DOHH2 (cell line): Measurements from ENCODE around the gene RNF6.

Experiments
- H3F3A ChIP-seq: fragments of 200-600 bp; sonication (generic), shearing (Covaris generic); 2 replicates; pipeline ENCODE4 v1.6.0; 2016; ENCODE audit warnings: antibody characterized with exemption, mild to moderate bottlenecking; ENCODE audit not compliant: control insufficient read depth, insufficient read depth
- H3K27ac ChIP-seq: fragments of 200-600 bp; sonication (generic); 2 replicates; pipeline ENCODE4 v1.5.1; 2014; ENCODE audit warnings: low read depth, mild to moderate bottlenecking, low read length, moderate library complexity
- H3K27me3 ChIP-seq: fragments of 200-600 bp; sonication (generic); 2 replicates; pipeline ENCODE4 v1.6.1; 2014; ENCODE audit warnings: mild to moderate bottlenecking, low read length, mixed read lengths; ENCODE audit not compliant: control insufficient read depth
- H3K36me3 ChIP-seq: fragments of 200-600 bp; sonication (generic); 2 replicates; pipeline ENCODE4 v1.6.1; 2014; ENCODE audit warnings: mild to moderate bottlenecking, low read length, moderate library complexity, mixed read lengths; ENCODE audit not compliant: control insufficient read depth
- H3K4me1 ChIP-seq: fragments of 200-600 bp; sonication (generic); 2 replicates; pipeline ENCODE4 v1.6.1; 2014; ENCODE audit warnings: mild to moderate bottlenecking, low read length, mixed read lengths; ENCODE audit not compliant: control insufficient read depth
- H3K4me2 ChIP-seq: fragments of 200-600 bp; sonication (generic); 2 replicates; pipeline ENCODE4 v1.6.0; 2014; ENCODE audit warnings: mild to moderate bottlenecking, low read length, moderate library complexity
- H3K4me3 ChIP-seq: fragments of 200-600 bp; sonication (generic); 2 replicates; pipeline ENCODE4 v1.5.1; 2014; ENCODE audit warnings: mild to moderate bottlenecking, low read length, mixed read lengths
- H3K79me2 ChIP-seq: fragments of 200-600 bp; sonication (generic); 2 replicates; pipeline ENCODE4 v1.6.1; 2014; ENCODE audit warnings: mild to moderate bottlenecking, low read length, mixed read lengths; ENCODE audit not compliant: control insufficient read depth
- H3K9me2 ChIP-seq: fragments of 200-600 bp; sonication (generic); replicated peaks from 2 replicates; pipeline ENCODE4 v1.6.1; 2014; ENCODE audit warnings: mild to moderate bottlenecking, low read length, mixed read lengths; ENCODE audit not compliant: control insufficient read depth
- H3K9me3 ChIP-seq: fragments of 200-600 bp; sonication (generic); 2 replicates; pipeline ENCODE4 v1.6.1; 2014; ENCODE audit warnings: antibody characterized with exemption, low read length, mixed read lengths; ENCODE audit not compliant: control insufficient read depth, insufficient read depth
- H4K20me1 ChIP-seq: fragments of 200-600 bp; sonication (generic); 2 replicates; pipeline ENCODE4 v1.6.0; 2014; ENCODE audit warnings: low read depth, mild to moderate bottlenecking, antibody characterized with exemption, low read length, moderate library complexity; ENCODE audit not compliant: control insufficient read depth, insufficient read depth
- EZH2phosphoT487 ChIP-seq: fragments of 200-600 bp; sonication (generic); IDR thresholded peaks from 2 replicates; pipeline ENCODE4 v1.6.1; 2017; ENCODE audit warnings: borderline replicate concordance, mild to moderate bottlenecking, antibody characterized with exemption, low read length, moderate library complexity, mixed read lengths
- TF ChIP-seq, protein P1 (sequence below): fragments of 200-600 bp; sonication (generic); IDR thresholded peaks from one replicate; pipeline ENCODE4 v1.5.1; 2014; ENCODE audit warnings: antibody characterized with exemption, mild to moderate bottlenecking, low read depth, low read length; ENCODE audit not compliant: poor library complexity, severe bottlenecking

Gene RNF6

DNA sequence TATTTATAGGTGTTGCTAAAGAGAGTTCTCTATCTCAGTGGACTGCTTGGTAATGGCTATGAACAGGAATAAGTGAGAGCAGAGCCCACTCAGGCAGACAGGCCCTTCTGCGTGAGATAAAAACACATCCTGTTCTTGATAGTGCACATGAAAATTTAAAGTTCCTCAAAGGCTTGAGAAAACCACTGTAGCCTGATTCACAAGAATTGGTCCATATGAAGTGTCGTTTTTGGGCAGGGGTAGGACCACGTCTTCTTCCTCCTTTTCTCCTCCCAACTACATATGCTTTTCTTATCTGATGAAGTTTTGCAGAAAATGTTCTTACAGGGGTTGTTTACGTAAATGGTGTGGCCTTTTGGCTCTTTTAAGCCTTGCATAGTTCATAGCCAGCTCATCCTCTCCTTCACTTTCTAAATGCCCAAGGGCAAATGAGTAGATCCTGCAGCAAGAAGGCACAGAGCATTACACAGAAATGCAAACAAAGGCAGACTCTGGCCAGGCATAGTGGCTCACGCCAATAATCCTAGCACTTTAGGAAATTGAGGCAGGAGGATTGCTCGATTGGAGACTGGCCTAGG lies 53.8 kb downstream of the RNF6 start:
- Histone ChIP-seq H3K27ac (no peak overlapping the region), H3K36me3 (no peaks in the 10 kb centered on the region), H3K79me2 (no peaks in the 10 kb centered on the region), H3K27me3 (no peaks in the 10 kb centered on the region), H3K9me2 (no peaks in the 10 kb centered on the region), H3F3A (no peaks in the 10 kb centered on the region), H3K9me3 (no peaks in the 10 kb centered on the region), H4K20me1 (no peaks in the 10 kb centered on the region), H3K4me2 (no peak overlapping the region), H3K4me1 (peaks cover 6% of the 10 kb centered on the region), H3K4me3 (no peak overlapping the region)
- TF ChIP-seq, protein P1, sequence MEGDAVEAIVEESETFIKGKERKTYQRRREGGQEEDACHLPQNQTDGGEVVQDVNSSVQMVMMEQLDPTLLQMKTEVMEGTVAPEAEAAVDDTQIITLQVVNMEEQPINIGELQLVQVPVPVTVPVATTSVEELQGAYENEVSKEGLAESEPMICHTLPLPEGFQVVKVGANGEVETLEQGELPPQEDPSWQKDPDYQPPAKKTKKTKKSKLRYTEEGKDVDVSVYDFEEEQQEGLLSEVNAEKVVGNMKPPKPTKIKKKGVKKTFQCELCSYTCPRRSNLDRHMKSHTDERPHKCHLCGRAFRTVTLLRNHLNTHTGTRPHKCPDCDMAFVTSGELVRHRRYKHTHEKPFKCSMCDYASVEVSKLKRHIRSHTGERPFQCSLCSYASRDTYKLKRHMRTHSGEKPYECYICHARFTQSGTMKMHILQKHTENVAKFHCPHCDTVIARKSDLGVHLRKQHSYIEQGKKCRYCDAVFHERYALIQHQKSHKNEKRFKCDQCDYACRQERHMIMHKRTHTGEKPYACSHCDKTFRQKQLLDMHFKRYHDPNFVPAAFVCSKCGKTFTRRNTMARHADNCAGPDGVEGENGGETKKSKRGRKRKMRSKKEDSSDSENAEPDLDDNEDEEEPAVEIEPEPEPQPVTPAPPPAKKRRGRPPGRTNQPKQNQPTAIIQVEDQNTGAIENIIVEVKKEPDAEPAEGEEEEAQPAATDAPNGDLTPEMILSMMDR = no peak
- TF ChIP-seq EZH2phosphoT487 = no peak

DNA sequence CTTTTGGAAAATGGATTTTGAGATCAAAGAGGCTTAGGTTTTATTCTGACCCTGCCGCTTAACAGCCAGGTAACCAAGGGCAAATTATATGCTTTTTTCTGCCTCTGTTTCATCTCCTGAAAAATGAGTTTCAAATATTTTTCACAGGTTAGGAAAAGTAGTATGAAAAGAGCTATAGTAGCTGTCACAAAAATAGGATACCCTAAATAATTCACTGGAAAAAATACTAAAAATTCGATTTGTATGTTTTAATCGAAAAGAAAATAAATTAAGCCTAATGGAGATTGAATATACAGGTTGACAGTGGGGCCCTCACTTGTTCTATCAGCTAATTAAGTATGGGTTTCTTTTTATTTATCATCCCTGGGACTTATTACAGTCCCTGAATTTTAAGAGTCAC lies 58.3 kb downstream of the RNF6 start:
- Histone ChIP-seq H3F3A (no peaks in the 10 kb centered on the region), H3K36me3 (no peaks in the 10 kb centered on the region), H4K20me1 (no peaks in the 10 kb centered on the region), H3K4me2 (no peak overlapping the region), H3K79me2 (no peaks in the 10 kb centered on the region), H3K27ac (no peak overlapping the region), H3K4me1 (peaks cover 6% of the 10 kb centered on the region), H3K4me3 (no peak overlapping the region), H3K27me3 (no peaks in the 10 kb centered on the region), H3K9me2 (no peaks in the 10 kb centered on the region), H3K9me3 (no peaks in the 10 kb centered on the region)
- TF ChIP-seq, protein P1 = no peak
- no peak for TF ChIP-seq EZH2phosphoT487
